A673 (cell line): ENCODE results near the gene OR2A5.

ENCODE experiments used
- EZH2 ChIP-seq: fragments of 200-600 bp; sonication (generic); IDR thresholded peaks from 2 replicates; pipeline ENCODE4 v1.6.1; 2017; ENCODE audit warnings: borderline replicate concordance, low read depth, mild to moderate bottlenecking, mixed read lengths, antibody characterized with exemption, low read length; ENCODE audit not compliant: poor library complexity, severe bottlenecking
- TF ChIP-seq, protein P1 (sequence below): fragments of 300-800, 200-600 bp; sonication (generic); conservative IDR thresholded peaks from 2 replicates; pipeline ENCODE4 v1.5.1; 2017; ENCODE audit warnings: low read depth, mild to moderate bottlenecking, antibody characterized with exemption, low read length, moderate library complexity, mixed read lengths

- TF ChIP-seq, protein P1, sequence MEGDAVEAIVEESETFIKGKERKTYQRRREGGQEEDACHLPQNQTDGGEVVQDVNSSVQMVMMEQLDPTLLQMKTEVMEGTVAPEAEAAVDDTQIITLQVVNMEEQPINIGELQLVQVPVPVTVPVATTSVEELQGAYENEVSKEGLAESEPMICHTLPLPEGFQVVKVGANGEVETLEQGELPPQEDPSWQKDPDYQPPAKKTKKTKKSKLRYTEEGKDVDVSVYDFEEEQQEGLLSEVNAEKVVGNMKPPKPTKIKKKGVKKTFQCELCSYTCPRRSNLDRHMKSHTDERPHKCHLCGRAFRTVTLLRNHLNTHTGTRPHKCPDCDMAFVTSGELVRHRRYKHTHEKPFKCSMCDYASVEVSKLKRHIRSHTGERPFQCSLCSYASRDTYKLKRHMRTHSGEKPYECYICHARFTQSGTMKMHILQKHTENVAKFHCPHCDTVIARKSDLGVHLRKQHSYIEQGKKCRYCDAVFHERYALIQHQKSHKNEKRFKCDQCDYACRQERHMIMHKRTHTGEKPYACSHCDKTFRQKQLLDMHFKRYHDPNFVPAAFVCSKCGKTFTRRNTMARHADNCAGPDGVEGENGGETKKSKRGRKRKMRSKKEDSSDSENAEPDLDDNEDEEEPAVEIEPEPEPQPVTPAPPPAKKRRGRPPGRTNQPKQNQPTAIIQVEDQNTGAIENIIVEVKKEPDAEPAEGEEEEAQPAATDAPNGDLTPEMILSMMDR, result no peak
- no peak for TF ChIP-seq EZH2
These were observed 47.2 kb upstream of the OR2A5 start for GRCh38 chr7:144001543-144001942.
